Measurements from ENCODE around the gene LRRN2. TPM values are rescaled to one million over a fixed set of nuclear protein-coding genes. Genes with fewer than 3 reads are reported as not detected.

LRRN2 gene
- total RNA-seq, 1 donor from 2014 or later: 4.9 TPM

DNA sequence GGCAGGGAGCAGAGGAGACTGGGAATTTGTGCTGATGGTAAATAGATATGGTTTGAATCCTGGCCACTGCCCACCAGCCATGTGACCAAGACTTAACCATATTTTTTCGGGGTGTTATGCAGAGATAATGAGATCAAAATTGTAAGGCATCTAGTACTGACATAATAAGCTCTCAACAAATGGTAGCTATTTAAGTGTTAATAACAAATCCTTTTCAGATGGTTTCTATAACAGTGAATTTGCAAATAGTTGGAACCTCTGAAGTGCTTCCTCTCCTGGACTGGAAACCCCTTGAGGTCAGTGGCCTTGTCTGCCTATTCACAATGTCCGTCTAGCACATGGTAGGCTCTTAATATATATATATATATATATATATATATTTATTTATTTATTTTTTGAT lies 104.7 kb downstream of the LRRN2 start:
- Histone ChIP-seq H3K4me1 (ENCODE audit: insufficient read depth, low read length) (peaks cover 2% of the 10 kb centered on the region), H4K20me1 (ENCODE audit: insufficient read depth, low read length) (no peaks in the 10 kb centered on the region), H3K36me3 (ENCODE audit: insufficient read depth, low read length) (no peaks in the 10 kb centered on the region), H2AFZ (ENCODE audit: low read depth, low read length) (no peak overlapping the region), H3K9ac (ENCODE audit: low read length) (no peak overlapping the region), H3K4me3 (ENCODE audit: insufficient read depth, low read depth, low read length) (no peak overlapping the region), H3K9me3 (ENCODE audit: insufficient read depth, low read depth, low read length) (no peaks in the 10 kb centered on the region), H3K27me3 (ENCODE audit: insufficient read depth, low read length) (no peaks in the 10 kb centered on the region), H3K27ac (ENCODE audit: low read depth, low read length) (no peak overlapping the region), H3K79me2 (ENCODE audit: insufficient read depth, low read length) (no peaks in the 10 kb centered on the region), H3K4me2 (ENCODE audit: low read length) (no peak overlapping the region)
- no peaks in the 10 kb centered on the region for H3K9me3 Mint-ChIP-seq (ENCODE audit: unreplicated experiment)
- DNase-seq (ENCODE audit: low read depth): no peak
- no peak overlapping the region for H3K27ac Mint-ChIP-seq (ENCODE audit: unreplicated experiment)
- H3K4me3 Mint-ChIP-seq (ENCODE audit: unreplicated experiment): no peak overlapping the region
- H3K4me1 Mint-ChIP-seq (ENCODE audit: low read depth, unreplicated experiment): peaks cover 10% of the 10 kb centered on the region
- no peak for FAIRE-seq
- no peak for TF ChIP-seq EZH2 (IDR thresholded peaks at IDR 0.05; ENCODE audit: insufficient read depth, low read length)
- TF ChIP-seq, protein P1, sequence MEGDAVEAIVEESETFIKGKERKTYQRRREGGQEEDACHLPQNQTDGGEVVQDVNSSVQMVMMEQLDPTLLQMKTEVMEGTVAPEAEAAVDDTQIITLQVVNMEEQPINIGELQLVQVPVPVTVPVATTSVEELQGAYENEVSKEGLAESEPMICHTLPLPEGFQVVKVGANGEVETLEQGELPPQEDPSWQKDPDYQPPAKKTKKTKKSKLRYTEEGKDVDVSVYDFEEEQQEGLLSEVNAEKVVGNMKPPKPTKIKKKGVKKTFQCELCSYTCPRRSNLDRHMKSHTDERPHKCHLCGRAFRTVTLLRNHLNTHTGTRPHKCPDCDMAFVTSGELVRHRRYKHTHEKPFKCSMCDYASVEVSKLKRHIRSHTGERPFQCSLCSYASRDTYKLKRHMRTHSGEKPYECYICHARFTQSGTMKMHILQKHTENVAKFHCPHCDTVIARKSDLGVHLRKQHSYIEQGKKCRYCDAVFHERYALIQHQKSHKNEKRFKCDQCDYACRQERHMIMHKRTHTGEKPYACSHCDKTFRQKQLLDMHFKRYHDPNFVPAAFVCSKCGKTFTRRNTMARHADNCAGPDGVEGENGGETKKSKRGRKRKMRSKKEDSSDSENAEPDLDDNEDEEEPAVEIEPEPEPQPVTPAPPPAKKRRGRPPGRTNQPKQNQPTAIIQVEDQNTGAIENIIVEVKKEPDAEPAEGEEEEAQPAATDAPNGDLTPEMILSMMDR (IDR thresholded peaks at IDR 0.05; ENCODE audit: insufficient read depth, low read depth, low read length): no peak
- peaks cover 35% of the 10 kb centered on the region for H3K27me3 Mint-ChIP-seq (ENCODE audit: low read depth, unreplicated experiment)
- H3K36me3 Mint-ChIP-seq (ENCODE audit: low read depth, unreplicated experiment): peaks cover 5% of the 10 kb centered on the region

DNA sequence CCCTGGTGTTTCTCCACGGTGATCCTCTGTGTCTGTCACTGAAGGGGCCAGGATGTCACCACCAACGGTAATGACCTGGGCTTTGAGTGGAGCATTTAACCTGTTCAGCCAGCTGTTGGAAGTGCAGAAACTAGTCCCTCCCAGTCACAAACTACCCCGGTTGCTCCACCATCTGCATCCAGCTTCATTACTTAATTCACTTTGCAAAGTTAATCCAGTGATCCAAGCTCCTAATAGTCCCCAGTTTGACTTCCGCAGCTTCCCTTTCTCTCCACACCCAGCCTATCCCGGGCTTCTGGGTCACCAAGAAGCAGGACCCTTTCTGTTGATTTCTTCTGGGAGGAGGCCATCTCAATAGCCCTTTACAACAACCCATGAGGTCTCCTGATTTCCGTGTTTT lies 105.9 kb downstream of the LRRN2 start:
- Histone ChIP-seq H2AFZ (ENCODE audit: low read depth, low read length) (no peak overlapping the region), H3K79me2 (ENCODE audit: insufficient read depth, low read length) (no peaks in the 10 kb centered on the region), H3K36me3 (ENCODE audit: insufficient read depth, low read length) (no peaks in the 10 kb centered on the region), H3K27ac (ENCODE audit: low read depth, low read length) (no peak overlapping the region), H4K20me1 (ENCODE audit: insufficient read depth, low read length) (no peaks in the 10 kb centered on the region), H3K4me3 (ENCODE audit: insufficient read depth, low read depth, low read length) (no peak overlapping the region), H3K27me3 (ENCODE audit: insufficient read depth, low read length) (peaks cover 2% of the 10 kb centered on the region), H3K9me3 (ENCODE audit: insufficient read depth, low read depth, low read length) (no peaks in the 10 kb centered on the region), H3K4me2 (ENCODE audit: low read length) (no peak overlapping the region), H3K4me1 (ENCODE audit: insufficient read depth, low read length) (peaks cover 4% of the 10 kb centered on the region), H3K9ac (ENCODE audit: low read length) (no peak overlapping the region)
- Mint-ChIP-seq H3K27ac (ENCODE audit: unreplicated experiment) (no peak overlapping the region), H3K4me3 (ENCODE audit: unreplicated experiment) (no peak overlapping the region), H3K36me3 (ENCODE audit: low read depth, unreplicated experiment) (peaks cover 5% of the 10 kb centered on the region), H3K4me1 (ENCODE audit: low read depth, unreplicated experiment) (peaks cover 15% of the 10 kb centered on the region), H3K9me3 (ENCODE audit: unreplicated experiment) (no peaks in the 10 kb centered on the region), H3K27me3 (ENCODE audit: low read depth, unreplicated experiment) (peaks cover 33% of the 10 kb centered on the region)
- TF ChIP-seq EZH2 (IDR thresholded peaks at IDR 0.05; ENCODE audit: insufficient read depth, low read length): no peak
- TF ChIP-seq, protein P1 (IDR thresholded peaks at IDR 0.05; ENCODE audit: insufficient read depth, low read depth, low read length): no peak
- FAIRE-seq (no peak), DNase-seq (ENCODE audit: low read depth) (no peak)

DNA sequence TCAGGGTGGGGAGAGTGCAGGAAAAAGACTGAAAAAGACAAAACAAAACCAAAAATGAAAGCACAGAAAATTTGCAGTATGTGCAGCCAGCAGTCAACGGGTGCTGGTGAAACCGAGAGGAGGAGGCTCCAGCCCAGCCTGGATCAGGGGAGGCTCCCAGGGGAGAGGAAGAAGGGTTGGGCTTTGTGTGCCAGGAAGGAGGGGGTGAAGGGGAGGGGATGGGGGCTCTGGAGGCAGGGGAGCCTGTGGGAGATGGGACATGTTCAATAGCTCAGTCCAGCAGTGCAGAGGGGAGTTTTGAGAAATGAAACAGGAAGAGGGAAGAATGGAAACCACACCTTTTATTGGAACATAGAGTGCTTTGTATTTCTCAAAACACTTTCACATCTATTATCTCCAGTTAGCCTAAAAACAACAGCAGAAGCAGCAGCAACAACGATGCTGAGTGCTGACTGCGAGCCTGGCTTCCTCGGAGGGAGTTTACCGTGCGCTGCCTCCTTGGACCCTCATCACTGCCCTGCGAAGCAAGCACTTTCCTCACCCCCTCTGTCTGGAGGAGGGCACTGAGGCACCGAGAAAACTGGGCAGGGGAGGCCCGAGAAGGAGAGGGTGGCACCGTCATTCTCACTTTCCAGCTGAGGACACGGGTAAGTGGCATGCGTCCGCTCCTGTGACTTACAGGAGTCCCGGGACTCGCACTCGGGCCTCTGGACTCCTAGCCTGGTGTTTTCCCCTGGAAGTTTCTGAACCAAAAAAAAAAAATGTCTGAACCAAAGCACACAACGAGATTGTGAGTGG lies 106.5 kb downstream of the LRRN2 start:
- H3K36me3 ChIP-seq (ENCODE audit: insufficient read depth, low read length): no peaks in the 10 kb centered on the region
- FAIRE-seq: no peak
- no peak overlapping the region for H3K27ac ChIP-seq (ENCODE audit: low read depth, low read length)
- H3K4me3 Mint-ChIP-seq (ENCODE audit: unreplicated experiment): no peak overlapping the region
- H3K27me3 ChIP-seq (ENCODE audit: insufficient read depth, low read length): peaks cover 5% of the 10 kb centered on the region
- peaks cover 5% of the 10 kb centered on the region for H3K36me3 Mint-ChIP-seq (ENCODE audit: low read depth, unreplicated experiment)
- H3K4me3 ChIP-seq (ENCODE audit: insufficient read depth, low read depth, low read length): no peak overlapping the region
- peak overlapping the region; percentile 36 for H3K4me2 ChIP-seq (ENCODE audit: low read length)
- peaks cover 21% of the 10 kb centered on the region for H3K4me1 Mint-ChIP-seq (ENCODE audit: low read depth, unreplicated experiment)
- no peaks in the 10 kb centered on the region for H3K79me2 ChIP-seq (ENCODE audit: insufficient read depth, low read length)
- H2AFZ ChIP-seq (ENCODE audit: low read depth, low read length): no peak overlapping the region
- DNase-seq (ENCODE audit: low read depth): no peak
- no peak overlapping the region for H3K9ac ChIP-seq (ENCODE audit: low read length)
- H3K27ac Mint-ChIP-seq (ENCODE audit: unreplicated experiment): no peak overlapping the region
- H3K9me3 Mint-ChIP-seq (ENCODE audit: unreplicated experiment): no peaks in the 10 kb centered on the region
- peaks cover 4% of the 10 kb centered on the region for H3K4me1 ChIP-seq (ENCODE audit: insufficient read depth, low read length)
- H3K27me3 Mint-ChIP-seq (ENCODE audit: low read depth, unreplicated experiment): peaks cover 29% of the 10 kb centered on the region
- H4K20me1 ChIP-seq (ENCODE audit: insufficient read depth, low read length): no peaks in the 10 kb centered on the region
- no peaks in the 10 kb centered on the region for H3K9me3 ChIP-seq (ENCODE audit: insufficient read depth, low read depth, low read length)
- TF ChIP-seq, protein P1 (IDR thresholded peaks at IDR 0.05; ENCODE audit: insufficient read depth, low read depth, low read length): no peak
- TF ChIP-seq EZH2 (IDR thresholded peaks at IDR 0.05; ENCODE audit: insufficient read depth, low read length): no peak

All from astrocyte (in vitro differentiated cells and primary cell).